NCI-H2107 treated with DMSO at 0.1 percent for 48 hours (cell line): ENCODE data around the gene CSNK1G2.

Experiments
- DNase-seq: peaks from one replicate; lab custom pipeline; 2025; ENCODE audit not compliant: unreplicated experiment; lab: John Stamatoyannopoulos, UW

The CSNK1G2 gene

DNA sequence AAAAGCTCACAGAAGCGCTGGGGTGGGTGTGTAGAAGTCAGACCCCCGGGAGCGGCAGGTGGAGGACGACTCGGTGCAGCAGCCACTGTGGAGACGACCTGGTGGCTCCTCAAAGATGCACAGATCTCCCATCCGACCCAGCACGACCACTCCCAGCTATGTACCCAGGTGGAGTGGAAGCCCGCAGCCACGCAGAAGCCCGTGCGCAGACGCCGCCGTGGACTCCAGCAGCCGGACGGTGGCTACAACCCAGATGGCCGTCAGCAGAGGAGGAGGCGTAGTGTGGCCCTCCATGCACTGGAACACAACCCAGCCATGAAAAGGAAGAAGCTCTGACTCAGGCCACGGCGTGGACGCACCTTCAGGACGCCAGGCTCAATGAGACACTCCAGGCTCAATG is 21.7 kb downstream of the CSNK1G2 start:
- no peak for DNase-seq

DNA sequence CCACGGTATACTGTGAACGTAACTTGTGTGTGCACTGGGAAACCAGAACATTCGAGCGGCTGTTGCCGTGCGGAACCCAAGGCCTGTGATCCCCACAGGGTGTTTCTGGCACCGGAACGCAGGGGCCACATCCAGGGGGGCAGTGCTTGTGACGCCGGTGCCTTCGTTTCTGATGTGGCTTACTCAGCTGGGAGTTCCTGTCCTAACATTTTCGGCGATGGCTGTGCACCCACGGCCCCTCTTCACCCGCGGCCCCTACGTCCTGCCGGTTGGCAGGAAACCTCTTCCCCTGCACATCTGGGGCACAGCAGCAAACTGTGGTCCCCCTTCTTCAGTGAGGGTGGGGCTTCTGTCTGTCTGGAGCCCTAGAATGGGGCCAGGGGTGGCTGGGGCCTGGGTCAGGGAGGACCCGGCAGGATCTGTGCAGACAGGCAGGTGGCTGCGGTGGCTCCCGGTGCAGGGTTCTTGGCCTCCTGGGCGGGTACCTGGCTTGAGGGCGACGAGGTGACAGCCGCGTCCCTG is 26.2 kb downstream of the CSNK1G2 start:
- DNase-seq: no peak

DNA sequence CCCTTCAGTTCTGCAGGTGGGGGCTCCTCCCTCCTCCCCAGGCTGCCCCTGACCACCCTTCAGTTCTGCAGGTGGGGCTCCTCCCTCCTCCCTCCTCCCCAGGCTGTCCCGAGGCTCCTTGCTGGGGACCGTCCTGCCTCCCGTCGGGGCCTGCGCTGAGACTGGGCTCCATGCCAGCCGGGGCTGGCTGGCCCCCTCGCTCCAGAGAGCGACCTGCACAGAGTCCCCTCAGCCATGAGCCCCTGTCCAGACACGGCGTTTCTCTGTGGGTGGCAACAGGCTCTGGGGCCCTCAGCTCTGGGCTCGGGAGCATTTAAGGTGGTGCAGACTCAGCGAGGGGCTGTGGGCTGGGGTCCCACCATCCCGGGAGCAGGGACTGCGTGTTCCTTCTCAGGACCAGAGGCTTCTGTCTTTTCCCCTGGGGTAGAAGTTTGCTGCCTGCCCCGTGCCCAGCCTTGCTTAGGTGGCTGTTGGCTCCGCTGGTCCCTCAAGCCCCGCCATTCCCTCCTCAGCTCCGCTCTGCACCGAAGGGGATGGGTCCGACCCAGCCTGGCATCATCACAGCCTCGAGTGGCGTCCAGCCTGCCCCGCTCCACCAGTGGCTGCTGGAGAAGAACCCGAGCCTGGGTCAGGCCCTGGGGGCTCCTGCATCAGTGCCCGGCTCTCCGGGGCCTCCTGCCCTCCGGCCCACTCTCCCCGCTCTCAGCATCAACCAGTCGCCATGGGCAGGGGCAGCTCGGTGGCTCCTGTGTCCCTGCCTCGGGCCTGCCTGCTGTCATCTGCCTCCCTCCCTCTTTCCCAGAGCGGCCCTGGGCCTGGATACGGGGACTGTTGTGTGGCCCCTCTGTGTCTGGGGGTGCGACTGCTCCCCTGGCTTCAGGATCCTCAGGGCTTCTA is 27.6 kb downstream of the CSNK1G2 start:
- no peak for DNase-seq

DNA sequence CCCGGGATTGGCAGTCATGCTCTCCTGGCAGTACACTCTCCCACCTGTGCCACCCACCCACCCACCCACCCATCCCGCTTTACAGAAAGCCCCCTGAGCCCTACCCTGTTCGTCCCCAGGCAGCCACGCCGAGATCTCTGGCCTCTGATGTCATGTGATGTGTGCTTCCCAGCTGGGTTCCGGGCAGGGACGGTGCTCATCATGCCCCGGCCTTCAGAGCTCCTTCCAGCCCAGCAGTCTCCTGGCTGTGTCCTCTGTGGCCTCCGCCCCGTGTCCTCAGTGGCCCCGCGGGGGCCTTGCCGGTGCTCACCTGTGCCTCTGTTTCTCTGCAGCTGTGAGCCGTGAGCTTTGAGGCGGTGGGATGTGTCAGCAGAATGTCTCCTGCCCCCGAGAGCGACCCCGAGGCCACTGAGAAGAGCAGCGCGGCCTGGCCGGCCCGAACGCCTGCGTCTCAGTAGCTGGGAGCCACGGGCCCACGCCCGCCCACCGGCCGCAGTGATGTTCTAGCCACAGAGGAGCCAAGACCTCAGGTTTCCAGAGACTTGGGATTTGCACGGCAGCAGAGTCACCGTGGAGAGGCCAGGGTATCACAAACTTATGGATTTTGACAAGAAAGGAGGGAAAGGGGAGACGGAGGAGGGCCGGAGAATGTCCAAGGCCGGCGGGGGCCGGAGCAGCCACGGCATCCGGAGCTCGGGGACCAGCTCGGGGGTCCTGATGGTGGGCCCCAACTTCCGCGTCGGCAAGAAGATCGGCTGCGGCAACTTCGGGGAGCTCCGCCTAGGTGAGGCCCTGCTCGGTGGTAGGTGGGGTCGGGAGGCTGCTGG is 28.4 kb downstream of the CSNK1G2 start:
- no peak for DNase-seq

DNA sequence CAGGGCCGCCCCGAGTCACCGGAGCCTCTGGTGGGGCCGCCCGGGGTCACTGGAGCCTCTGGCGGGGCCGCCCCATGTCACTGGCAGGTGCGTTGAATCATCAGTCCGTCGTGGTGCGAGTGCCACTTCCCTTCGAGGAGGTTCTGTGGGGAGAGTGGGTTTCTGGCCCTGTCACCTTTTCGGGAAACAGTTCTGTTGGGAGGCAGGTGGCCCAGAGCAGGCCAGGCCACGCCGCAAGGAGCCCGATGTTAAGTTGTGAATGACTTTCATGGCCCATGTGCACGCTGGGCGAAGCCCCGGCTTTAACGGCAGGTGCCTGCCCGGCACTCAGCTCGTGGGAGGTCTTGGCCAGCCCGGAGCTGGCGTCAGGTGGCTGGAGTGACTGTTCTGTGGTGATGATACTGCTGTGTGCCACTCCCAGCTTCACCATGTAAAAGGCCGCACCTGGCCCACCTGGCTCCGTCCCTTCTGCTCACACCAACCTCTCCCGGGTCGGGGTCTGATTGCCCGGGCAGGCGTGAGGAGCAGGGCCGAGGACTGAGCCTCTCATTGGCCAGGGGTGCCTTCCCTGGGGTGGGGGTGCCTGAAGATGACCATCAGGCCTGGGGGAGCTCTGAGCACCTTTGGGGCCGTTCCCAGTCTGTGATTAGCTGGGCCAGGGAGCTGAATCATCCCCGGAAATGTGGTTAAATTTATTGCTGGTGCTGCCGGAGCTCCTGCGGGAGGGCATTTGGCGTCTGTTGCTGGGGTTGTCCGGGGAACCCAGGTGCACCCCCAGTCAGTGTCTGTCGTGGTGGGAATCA is 29.2 kb downstream of the CSNK1G2 start:
- no peak for DNase-seq

DNA sequence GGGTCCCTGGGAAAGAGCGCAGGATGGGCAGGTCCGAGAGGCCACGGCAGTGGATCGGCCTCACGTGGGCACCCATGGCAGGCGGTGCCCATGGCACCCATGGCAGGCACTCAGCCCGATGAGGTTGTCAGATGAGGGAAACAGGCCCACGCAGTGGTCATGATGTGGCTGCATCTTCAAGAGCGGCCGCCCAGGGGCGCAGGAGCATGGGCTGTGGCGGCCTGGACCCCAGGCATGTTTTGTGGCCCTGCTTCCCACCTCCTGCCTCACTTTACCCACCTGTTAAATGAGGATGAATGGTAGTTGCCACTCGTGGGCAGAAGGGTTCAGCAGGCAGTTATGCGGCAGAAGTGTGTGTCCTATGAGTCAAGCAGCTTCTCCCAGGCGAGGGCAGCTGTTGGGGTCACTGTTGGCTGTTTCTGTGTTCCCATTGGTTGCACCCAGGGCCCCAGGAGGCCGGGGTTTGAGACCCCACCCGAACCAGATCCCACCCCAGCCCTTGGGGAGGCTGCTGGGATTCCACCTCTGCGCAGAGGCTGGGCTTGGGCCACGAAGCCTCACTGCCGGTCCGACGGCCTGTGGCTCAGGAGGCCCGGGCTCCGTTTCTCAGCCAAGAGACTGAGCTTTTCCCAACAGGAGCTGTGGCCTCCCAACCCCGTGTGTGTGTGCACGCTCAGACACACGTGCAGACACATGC is 30.0 kb downstream of the CSNK1G2 start:
- no peak for DNase-seq

DNA sequence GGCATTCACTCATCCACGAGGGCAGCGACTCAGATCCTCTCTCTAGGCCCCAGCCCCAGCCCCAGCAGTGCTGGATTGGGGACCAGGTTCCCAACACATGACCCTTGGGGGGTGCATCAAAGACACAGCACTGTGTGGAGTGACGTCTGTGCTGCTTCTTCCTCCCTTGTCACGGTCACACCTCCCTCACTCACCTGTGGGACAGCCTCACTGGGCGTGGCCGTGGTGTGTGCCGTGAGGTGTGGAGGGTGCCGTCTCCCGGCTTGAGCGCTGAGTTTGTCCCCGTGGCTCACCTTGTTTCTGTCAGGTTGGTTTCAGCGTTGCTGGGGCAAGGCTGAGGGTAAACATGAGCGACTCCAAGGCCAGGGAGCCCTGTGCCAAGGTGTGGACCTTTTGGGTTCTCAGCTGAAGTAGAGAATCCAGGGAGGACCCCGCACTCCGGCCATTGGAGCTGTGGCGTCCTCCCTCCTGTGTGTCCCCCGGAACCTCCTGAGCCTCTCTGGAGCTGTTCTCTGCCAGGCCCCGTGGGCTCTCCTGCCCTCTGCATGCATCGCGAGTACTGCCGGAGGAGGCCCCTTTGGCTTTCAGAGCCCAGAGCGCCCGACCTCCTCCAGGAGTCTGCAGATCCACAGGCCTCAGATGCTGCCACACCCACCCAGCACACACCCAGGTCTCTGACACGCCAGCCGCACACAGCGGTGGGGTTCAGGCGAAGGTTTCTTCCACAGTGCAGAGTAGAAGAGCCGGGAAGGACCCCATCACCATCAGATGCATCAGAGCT is 33.6 kb downstream of the CSNK1G2 start:
- DNase-seq: no peak

DNA sequence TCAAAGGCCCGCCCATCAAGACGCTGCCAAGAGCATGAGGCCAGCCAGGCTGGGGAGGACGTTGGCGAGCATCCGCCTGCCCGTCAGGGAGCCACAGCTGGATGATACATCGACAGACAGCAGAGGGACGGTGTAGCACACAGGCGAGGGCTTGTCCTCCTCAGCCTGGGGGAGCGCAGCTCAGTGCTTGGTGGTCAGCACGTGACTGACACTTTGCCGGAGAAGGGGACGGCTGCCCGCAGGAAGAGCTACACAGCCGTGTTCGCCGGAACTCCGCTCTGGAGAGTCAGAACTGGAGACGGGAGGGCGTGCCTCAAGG is 34.1 kb downstream of the CSNK1G2 start:
- no peak for DNase-seq

DNA sequence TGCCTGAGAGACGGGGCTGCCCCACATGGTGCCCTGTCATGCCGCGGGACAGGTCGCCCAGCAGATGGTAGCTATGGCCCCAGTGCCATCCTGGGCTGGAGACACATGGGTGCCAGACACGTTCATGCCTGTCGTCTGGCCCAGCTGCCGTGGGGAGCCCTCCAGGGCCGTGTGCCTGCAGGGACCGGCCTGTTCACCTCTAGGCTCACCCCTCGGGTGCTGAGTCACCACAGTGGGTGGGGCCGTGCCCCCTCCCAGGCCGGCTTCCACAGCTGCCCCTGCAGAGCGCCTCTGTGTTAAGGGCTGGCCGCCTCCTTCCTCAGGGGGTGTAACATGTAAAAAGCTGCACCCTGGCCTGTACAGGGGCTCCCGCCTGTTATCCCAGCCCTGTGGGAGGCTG is 36.1 kb downstream of the CSNK1G2 start:
- DNase-seq: no peak

DNA sequence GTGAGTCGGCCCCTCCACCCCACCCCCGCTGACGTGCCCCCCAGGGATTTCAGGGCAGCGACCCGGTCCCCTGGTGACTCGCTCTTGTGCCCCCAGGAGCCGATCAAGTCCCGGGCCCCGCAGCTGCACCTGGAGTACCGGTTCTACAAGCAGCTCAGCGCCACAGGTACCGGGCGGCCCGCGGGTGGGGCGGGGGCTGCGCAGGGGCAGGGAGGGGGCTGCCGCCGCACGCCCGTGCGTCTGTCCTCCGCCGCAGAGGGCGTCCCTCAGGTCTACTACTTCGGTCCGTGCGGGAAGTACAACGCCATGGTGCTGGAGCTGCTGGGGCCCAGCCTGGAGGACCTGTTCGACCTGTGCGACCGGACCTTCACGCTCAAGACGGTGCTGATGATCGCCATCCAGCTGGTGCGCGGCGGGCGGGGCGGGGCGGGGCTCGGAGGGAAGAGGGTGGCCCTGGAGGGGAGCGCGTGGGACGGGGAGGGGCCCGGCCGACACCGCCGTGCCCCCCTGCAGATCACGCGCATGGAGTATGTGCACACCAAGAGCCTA is 37.4 kb downstream of the CSNK1G2 start:
- DNase-seq: no peak

DNA sequence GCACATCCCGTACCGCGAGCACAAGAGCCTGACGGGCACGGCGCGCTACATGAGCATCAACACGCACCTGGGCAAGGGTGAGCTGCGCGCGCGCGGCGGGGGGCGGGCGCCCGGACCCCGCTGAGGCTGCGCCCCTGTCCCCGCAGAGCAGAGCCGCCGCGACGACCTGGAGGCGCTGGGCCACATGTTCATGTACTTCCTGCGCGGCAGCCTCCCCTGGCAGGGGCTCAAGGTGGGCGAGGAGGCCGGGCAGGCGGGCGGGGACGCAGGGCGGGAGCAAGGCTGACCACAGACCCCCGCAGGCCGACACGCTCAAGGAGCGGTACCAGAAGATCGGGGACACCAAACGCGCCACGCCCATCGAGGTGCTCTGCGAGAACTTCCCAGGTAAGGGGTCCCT is 38.0 kb downstream of the CSNK1G2 start:
- DNase-seq: no peak

DNA sequence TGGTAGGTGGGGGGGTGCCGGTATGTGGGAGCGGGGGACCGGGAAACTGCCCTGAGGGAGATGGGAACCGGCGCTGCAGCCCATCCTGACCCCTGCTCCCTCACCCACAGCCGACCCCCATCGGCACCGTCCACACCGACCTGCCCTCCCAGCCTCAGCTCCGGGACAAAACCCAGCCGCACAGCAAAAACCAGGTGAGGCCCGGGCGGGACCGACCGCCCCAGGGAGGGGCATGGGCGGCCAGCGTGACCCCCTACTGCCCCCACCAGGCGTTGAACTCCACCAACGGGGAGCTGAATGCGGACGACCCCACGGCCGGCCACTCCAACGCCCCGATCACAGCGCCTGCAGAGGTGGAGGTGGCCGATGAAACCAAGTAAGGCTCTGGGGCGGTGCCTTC is 38.7 kb downstream of the CSNK1G2 start:
- DNase-seq: no peak

DNA sequence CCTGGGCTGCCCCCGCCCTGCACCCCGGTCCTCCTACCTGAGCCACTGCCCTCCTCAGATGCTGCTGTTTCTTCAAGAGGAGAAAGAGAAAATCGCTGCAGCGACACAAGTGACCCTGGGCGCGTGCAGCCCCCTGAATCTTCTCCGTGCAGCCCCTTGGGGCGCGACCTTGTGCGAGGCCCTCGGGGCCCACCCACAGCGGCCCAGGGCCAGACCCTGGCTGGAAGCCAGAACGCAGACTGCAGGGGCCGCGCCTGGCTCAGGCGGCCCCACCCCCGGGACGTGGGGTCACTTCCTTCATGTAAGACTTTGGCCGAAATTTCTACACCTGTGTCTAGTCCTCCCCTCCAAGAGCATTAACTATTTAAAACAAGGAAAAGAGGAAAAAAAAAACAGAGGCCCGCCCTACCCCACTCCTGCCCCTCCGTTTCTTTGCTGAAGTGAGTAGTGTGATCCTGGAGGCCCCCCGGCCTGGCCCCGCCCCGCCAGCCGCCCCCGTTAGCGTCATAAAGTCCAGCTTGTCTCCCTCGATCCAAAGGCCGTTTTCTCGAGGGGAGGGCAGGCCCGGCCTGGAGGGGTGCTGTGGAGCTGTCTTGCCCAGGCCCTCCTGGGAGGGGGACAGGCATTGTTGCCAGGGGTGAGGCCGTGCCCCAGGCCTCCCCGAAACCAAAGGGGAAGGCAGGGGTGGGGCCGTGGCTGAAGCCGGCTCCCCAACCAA is 39.3 kb downstream of the CSNK1G2 start:
- DNase-seq: no peak

DNA sequence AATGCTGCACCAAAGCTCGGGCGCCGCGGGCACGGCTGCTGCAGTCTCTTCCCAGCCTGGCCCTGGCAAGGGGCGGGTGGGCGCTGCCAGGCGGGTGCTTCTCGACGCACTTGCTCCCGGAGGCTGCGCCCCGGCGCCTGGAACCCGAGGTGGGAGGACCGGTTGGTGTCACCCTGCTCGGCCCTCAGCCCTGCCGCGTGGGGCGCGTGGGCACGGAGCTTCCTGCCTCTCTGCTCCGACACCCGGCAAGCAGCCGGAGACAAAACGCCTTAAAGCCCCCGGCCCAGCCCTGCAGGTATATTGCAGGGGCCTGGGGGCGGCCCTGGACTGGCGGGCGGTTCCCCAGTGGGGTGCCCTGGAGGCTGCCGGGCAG is 39.8 kb downstream of the CSNK1G2 start:
- no peak for DNase-seq

DNA sequence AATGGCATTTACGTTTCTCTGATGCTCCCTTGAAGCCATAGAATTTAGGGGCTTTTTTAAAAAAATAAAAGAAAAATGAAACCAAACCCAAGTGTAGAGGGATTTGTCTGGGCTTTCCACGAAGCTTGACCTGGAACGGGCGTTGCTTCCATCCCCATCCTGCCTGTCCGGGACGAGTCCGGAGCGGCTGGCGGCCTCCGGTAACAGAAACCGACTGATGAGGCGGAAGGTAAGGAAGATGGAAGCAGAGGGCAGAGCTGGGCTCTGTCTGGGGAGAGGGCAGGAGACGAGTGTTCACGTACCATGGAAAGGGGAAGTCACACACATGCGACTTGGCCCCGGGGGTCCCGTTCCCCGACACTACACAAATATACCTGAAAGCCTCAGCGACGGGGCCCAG is 40.3 kb downstream of the CSNK1G2 start:
- no peak for DNase-seq

DNA sequence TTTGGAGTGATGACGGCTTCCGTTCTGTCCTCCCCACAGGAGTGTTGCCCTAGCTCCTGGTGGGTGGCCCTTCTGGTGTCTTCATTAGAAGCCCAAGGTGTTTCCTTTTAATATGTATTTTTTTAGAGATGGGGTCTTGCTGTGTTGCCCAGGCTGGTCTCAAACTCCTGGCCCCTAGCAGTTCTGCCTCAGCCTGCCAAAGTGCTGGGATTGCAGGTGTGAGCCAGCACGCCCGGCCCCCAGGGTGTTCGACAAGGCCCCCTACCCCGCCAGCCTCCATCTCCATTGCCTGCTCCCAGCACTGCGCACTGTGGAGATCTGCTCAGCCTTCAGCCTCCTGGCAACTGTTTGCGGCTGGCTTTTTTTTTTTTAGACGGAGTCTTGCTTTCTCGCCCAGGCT is 43.4 kb downstream of the CSNK1G2 start:
- no peak for DNase-seq

DNA sequence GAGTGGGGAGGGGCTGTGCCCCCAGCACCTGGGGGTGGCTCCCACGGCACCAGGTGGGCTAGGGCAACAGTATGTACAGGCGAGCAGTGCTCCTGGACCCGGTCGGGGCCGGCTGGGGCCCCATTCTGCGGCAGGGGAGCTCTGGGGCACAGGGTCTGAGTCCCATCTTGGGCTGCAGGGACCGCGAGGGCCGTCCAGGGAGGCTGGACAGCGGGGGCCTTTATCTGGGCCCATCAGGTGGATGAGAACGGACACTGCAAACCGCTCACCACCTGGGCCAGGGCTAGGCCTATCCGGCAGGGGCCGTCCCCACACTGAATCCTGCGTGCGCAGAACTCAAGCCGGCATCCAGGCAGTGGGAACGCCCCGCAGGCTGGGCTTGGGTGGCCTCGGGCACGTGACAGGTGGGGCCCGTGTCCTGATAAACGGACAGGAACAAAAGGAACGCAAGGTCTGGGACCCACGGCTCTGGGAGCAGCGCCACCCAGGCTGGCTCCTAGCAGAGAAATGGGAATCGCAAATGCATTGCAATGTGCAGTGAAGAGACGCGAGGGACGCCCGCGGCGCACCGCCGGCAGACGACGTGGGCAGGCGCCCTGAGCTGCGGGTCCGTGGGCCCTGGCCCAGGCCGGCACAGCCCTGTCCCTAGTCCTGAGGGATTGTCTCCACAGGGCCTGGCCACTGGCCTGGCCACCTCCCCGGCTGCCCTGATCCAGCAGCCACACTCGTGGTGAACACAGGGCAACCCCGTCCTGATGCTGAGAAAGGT is 44.8 kb downstream of the CSNK1G2 start:
- no peak for DNase-seq
